Cardiac muscle cell (in vitro differentiated cells and primary cell): ENCODE measurements around the gene FARS2. TPM values are rescaled to one million over a fixed set of nuclear protein-coding genes. Genes with fewer than 3 reads are reported as not detected.

Experiments used
- DNase-seq, 2 donors: peaks; one replicate each; pipeline versions ENCODE4 v3.0.0 to v3.0.0-alpha.2; 2010 to 2017; ENCODE audit warnings: low read depth in 1 of 2, low spot score in 1 of 2
- H3K27ac ChIP-seq: fragments of 200-600 bp; sonication (generic); 2 replicates; pipeline ENCODE4 v1.5.1; 2016
- H3K27me3 ChIP-seq: fragments of 200-600 bp; sonication (generic); 2 replicates; pipeline ENCODE4 v1.6.0; 2016; ENCODE audit warnings: control low read depth
- H3K36me3 ChIP-seq: fragments of 200-600 bp; sonication (generic); 2 replicates; pipeline ENCODE4 v1.5.1; 2016; ENCODE audit warnings: control low read depth
- H3K4me1 ChIP-seq: fragments of 200-600 bp; sonication (generic); 2 replicates; pipeline ENCODE4 v1.8.1; 2017; ENCODE audit warnings: low read depth, mild to moderate bottlenecking, mixed run types
- H3K4me3 ChIP-seq: fragments of 200-600 bp; sonication (generic); 2 replicates; pipeline ENCODE4 v1.5.1; 2016; ENCODE audit warnings: mild to moderate bottlenecking
- H3K9me3 ChIP-seq: fragments of 200-600 bp; sonication (generic); 2 replicates; pipeline ENCODE4 v1.5.1; 2017; ENCODE audit warnings: low read depth, mild to moderate bottlenecking, control low read depth
- polyA plus RNA-seq: library from polyadenylated mRNA; unstranded; fragments of >200 nt; fragmentation: Nextera tagmentation; extraction: Ambion mirVana; gene quantifications from 2 replicates; pipeline ENCODE4 v1.2.1, GENCODE V29; 2016
- total RNA-seq: library from RNA; depleted of rRNA; stranded (reverse); fragments of >200 nt; gene quantifications from 2 replicates; pipeline ENCODE4 v1.2.3, GENCODE V29; 2016
- TF ChIP-seq, protein P1 (sequence below): IDR thresholded peaks from 2 replicates; pipeline ENCODE4 v1.5.1; 2012; ENCODE audit warnings: low read depth, mild to moderate bottlenecking, low read length

FARS2 gene
- total and polyA plus RNA-seq, 2 experiments from 2014 or later: 12.4 to 22.5 TPM

DNA sequence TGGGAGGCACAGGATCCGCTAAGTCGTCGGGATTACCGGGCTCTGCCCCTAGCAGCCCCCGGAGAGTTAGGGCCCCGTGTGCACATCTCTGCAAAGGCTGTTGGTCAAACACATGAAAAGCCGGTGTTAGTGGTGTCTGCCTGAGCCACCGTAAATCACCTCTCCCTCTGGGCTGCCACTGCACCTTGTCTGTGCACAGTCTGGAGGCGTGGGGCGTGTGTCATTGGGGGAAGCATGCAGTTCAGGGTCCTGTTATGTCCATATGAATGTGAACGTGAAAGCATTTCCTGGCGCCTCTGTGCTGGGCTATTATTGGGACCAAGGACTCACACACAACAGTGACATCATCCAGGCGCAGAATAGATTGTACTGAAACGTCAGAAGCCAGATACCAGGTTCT lies 439.9 kb downstream of the FARS2 start:
- Histone ChIP-seq H3K4me1 (no peaks in the 10 kb centered on the region), H3K27me3 (no peaks in the 10 kb centered on the region), H3K27ac (no peak overlapping the region), H3K9me3 (no peaks in the 10 kb centered on the region), H3K4me3 (no peak overlapping the region), H3K36me3 (no peaks in the 10 kb centered on the region)
- DNase-seq: peak in 1 of 2 donors; percentile 6
- TF ChIP-seq, protein P1, sequence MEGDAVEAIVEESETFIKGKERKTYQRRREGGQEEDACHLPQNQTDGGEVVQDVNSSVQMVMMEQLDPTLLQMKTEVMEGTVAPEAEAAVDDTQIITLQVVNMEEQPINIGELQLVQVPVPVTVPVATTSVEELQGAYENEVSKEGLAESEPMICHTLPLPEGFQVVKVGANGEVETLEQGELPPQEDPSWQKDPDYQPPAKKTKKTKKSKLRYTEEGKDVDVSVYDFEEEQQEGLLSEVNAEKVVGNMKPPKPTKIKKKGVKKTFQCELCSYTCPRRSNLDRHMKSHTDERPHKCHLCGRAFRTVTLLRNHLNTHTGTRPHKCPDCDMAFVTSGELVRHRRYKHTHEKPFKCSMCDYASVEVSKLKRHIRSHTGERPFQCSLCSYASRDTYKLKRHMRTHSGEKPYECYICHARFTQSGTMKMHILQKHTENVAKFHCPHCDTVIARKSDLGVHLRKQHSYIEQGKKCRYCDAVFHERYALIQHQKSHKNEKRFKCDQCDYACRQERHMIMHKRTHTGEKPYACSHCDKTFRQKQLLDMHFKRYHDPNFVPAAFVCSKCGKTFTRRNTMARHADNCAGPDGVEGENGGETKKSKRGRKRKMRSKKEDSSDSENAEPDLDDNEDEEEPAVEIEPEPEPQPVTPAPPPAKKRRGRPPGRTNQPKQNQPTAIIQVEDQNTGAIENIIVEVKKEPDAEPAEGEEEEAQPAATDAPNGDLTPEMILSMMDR: no peak

DNA sequence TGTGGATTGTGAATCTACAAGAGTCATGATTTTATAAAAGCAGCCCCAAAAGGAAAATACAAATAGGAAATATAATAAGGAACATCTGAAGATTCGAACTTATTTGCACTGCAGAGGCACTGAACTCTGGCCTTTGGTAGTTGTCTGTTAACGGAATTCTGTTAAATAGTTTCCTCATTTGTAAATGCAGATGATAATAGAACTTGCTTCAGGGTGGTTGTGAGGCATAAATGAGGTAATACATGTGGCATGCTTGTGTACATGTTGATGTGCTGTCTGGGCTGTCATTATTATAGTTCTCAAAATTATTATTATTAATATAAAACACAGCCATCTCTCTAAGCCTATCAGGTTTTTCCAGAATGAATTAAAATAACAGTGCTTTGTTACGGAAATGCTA lies 443.4 kb downstream of the FARS2 start:
- H3K27ac ChIP-seq: no peak overlapping the region
- no peaks in the 10 kb centered on the region for H3K36me3 ChIP-seq
- DNase-seq: no peak
- no peaks in the 10 kb centered on the region for H3K27me3 ChIP-seq
- no peaks in the 10 kb centered on the region for H3K9me3 ChIP-seq
- no peaks in the 10 kb centered on the region for H3K4me1 ChIP-seq
- no peak overlapping the region for H3K4me3 ChIP-seq
- TF ChIP-seq, protein P1: no peak

DNA sequence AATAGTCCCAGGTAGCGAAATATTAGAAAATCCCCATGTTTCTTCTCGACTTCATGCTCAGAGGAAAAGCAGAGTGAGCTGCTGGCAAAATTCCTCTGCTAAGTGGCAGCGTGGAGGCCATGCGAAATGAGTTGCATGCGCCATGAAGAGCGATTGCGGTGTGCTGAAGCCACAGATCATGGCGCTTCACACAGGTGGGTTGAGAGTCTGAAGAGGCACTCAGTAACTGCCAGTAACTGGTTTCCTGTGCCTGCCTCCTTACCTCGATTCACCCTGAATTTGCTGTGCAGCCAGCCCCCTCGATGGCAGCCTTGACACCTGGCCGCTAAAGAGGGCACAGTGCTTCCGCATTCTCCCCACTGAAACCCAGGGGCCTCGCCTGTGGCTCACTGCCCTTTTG lies 443.9 kb downstream of the FARS2 start:
- H3K27me3 ChIP-seq: no peaks in the 10 kb centered on the region
- H3K27ac ChIP-seq: no peak overlapping the region
- no peaks in the 10 kb centered on the region for H3K4me1 ChIP-seq
- no peak overlapping the region for H3K4me3 ChIP-seq
- TF ChIP-seq, protein P1: no peak
- no peak for DNase-seq
- no peaks in the 10 kb centered on the region for H3K36me3 ChIP-seq
- no peaks in the 10 kb centered on the region for H3K9me3 ChIP-seq

DNA sequence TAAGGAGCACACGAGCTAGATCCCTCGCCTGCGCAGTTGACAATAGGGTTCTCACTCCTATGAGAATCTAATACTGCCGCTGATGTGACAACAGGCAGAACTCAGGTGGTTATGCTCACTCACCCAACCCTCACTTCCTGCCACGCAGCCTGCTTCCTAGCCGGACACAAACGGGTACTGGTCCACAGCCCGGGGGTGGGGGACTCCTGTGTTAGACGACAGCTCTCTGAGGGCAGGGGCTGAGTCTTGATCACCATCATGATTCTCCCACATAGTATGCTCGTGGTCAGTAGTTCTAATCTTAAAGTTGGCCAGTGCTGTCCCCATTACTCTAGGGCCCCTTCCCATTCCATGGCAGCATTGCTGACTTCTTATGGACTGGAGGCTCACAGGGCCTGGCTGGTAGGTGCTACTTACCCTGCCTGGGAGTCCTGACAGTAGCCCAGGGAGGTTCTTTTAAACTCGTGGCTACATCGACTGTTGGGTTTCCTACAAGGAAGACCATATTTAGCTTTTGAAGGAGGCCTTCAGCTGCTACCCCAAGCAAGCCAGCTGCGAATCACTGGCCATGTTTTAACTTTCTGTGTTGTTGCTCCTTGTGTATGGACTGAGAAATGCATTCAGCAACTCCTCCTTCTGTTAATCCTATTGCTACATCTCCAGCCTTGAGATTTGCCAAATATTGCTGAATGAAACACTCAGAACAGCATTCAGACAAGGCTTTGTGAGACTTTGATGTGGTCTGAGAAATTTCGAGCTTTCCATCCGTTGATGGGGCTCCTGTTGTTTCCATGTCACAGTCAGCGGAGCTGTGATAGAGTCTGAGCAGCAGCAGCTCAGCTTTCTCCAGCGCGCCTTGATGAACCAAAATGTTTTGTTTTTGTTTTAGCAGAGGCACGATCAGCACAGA lies 445.1 kb downstream of the FARS2 start:
- Histone ChIP-seq H3K36me3 (no peaks in the 10 kb centered on the region), H3K4me1 (no peaks in the 10 kb centered on the region), H3K4me3 (no peak overlapping the region), H3K27ac (no peak overlapping the region), H3K27me3 (no peaks in the 10 kb centered on the region), H3K9me3 (no peaks in the 10 kb centered on the region)
- DNase-seq: peak in 1 of 2 donors; percentile 10
- TF ChIP-seq, protein P1: no peak

DNA sequence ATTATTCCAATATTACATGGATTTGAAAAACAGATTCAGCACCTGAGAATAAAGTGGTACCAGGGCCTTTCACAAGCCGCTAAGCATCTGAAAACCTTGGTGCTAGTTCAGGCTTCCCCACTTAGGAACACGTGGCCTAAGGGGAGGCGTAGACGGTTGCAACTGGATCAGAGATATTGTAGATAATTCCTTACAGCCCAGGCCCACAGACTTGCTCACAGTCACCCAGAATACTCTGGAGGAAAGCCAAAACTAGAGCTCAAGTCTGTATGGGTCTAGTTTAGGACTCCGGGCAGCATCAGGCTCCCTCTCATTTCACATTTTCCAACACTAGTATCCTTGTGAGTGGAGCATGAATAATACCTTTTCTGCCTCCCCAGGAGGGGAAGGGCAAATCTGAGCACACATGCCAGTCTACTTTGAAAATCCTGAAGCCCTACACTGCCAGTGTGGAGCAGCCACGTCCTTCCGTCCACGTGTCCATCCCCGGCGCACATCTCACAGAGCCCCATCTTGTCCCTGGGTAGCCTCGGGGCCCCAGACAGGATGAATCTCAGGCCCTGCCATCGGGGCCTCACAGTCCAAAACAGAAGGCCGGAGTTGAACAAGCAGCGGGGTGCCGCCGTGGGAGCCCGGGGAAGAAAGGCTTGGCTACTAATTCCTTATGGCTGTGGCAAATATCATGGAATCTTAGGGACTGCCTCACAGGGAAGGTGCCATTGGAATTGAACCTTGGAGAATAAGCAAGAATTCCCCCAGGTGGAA lies 446.1 kb downstream of the FARS2 start:
- TF ChIP-seq, protein P1: no peak
- H3K4me1 ChIP-seq: no peaks in the 10 kb centered on the region
- no peaks in the 10 kb centered on the region for H3K27me3 ChIP-seq
- H3K27ac ChIP-seq: no peak overlapping the region
- no peaks in the 10 kb centered on the region for H3K9me3 ChIP-seq
- H3K36me3 ChIP-seq: no peaks in the 10 kb centered on the region
- no peak overlapping the region for H3K4me3 ChIP-seq
- no peak for DNase-seq
